Measurements from ENCODE around the gene ARHGAP29.

The ARHGAP29 gene

GRCh38 chr1:94143809-94144176 is 93.6 kb downstream of the ARHGAP29 start (continued):
- TF ChIP-seq EGR2 (tag by site-specific recombination; IDR thresholded peaks at IDR 0.05; ENCODE audit: low read depth), result no peak
- peak; percentile 48; the same call in 1 of the 2 replicates for TF ChIP-seq PRDM10 (tag by site-specific recombination; IDR thresholded peaks at IDR 0.05)

- no peaks in the 10 kb centered on the region for H3K9me3 ChIP-seq (ENCODE audit: control insufficient read depth, insufficient read depth, low read depth, low read length)
- ChIA-PET POLR2A (no interaction called here), CTCF (interaction anchor here (0.6 to 1.0 kb wide), 3 partner anchors 81 to 858 kb away, joined by 3 read pairs; no protein-coding TSS in a partner anchor)
- TF ChIP-seq ATF2 (tag by site-specific recombination; IDR thresholded peaks at IDR 0.05; ENCODE audit: low read depth), result peak; percentile 60; the same call in 1 of the 2 replicates
- TF ChIP-seq ZSCAN23 (tag by site-specific recombination; IDR thresholded peaks at IDR 0.05), result no peak
- TF ChIP-seq ZNF791 (tag by site-specific recombination; IDR thresholded peaks at IDR 0.05), result no peak
- TF ChIP-seq ZNF394 (tag by site-specific recombination; IDR thresholded peaks at IDR 0.05; ENCODE audit: borderline replicate concordance), result no peak
- TF ChIP-seq YY2 (tag by site-specific recombination; IDR thresholded peaks at IDR 0.05), result peak; percentile 21; the same call in 1 of the 2 replicates
- peak; percentile 98 for TF ChIP-seq ZBTB20 (tag by site-specific recombination; IDR thresholded peaks at IDR 0.05)
- no peak for TF ChIP-seq ZNF521 (tag by site-specific recombination; IDR thresholded peaks at IDR 0.05)
- TF ChIP-seq ZNF23 (tag by site-specific recombination; IDR thresholded peaks at IDR 0.05; ENCODE audit: borderline replicate concordance), result no peak
- no peak for TF ChIP-seq ZNF585B (tag by site-specific recombination; IDR thresholded peaks at IDR 0.05)
- no peak for TF ChIP-seq ZSCAN16 (tag by site-specific recombination; IDR thresholded peaks at IDR 0.05)
- no peak overlapping the region for H3K27ac ChIP-seq (ENCODE audit: extremely low read depth, low read depth, low read length)
- 0 out of 2 replicates have a peak, but pooled peaks cover 2% of the 10 kb centered on the region for H3K4me1 ChIP-seq (ENCODE audit: control insufficient read depth, insufficient read depth, low read length)
- no peak overlapping the region for H3K4me3 ChIP-seq (ENCODE audit: low read depth, low read length)
- no peaks in the 10 kb centered on the region for H3K36me3 ChIP-seq (ENCODE audit: control insufficient read depth in 2 of 2, insufficient read depth in 1 of 2, low read length in 2 of 2)
Observed at GRCh38 chr1:94143173-94143808, 94.1 kb downstream of the ARHGAP29 start.

GRCh38 chr1:94142583-94142982 is 94.8 kb downstream of the ARHGAP29 start:
- H3K9me3 ChIP-seq (ENCODE audit: control insufficient read depth, insufficient read depth, low read depth, low read length), result no peaks in the 10 kb centered on the region
- TF ChIP-seq ZNF571 (tag by site-specific recombination; IDR thresholded peaks at IDR 0.05) (no peak), TCF7L2 (IDR thresholded peaks at IDR 0.05; ENCODE audit: borderline replicate concordance, low read depth, low read length) (no peak), ATF2 (tag by site-specific recombination; IDR thresholded peaks at IDR 0.05; ENCODE audit: low read depth) (no peak), ZNF768 (tag by site-specific recombination; IDR thresholded peaks at IDR 0.05) (no peak), ZNF561 (tag by site-specific recombination; IDR thresholded peaks at IDR 0.05; ENCODE audit: borderline replicate concordance) (no peak)
- H3K27ac ChIP-seq (ENCODE audit: extremely low read depth, low read depth, low read length), result no peak overlapping the region
- POLR2A ChIA-PET, result no interaction called here
- no peak overlapping the region for H3K4me3 ChIP-seq (ENCODE audit: low read depth, low read length)
- H3K4me1 ChIP-seq (ENCODE audit: control insufficient read depth, insufficient read depth, low read length), result 0 out of 2 replicates have a peak, but pooled peaks cover 2% of the 10 kb centered on the region
- H3K36me3 ChIP-seq (ENCODE audit: control insufficient read depth in 2 of 2, insufficient read depth in 1 of 2, low read length in 2 of 2), result no peaks in the 10 kb centered on the region
- CTCF ChIA-PET, result interaction anchor here (0.7 kb wide), 1 partner anchor 24 kb away, joined by 3 read pairs; no protein-coding TSS in a partner anchor

Data from HEK293 (cell line).